ENCODE data around the gene PI4KB. TPM values are rescaled to one million over a fixed set of nuclear protein-coding genes. Genes with fewer than 3 reads are reported as not detected.

PI4KB gene
- total RNA-seq, 1 experiment from 2014 or later, result 52.7 TPM

DNA sequence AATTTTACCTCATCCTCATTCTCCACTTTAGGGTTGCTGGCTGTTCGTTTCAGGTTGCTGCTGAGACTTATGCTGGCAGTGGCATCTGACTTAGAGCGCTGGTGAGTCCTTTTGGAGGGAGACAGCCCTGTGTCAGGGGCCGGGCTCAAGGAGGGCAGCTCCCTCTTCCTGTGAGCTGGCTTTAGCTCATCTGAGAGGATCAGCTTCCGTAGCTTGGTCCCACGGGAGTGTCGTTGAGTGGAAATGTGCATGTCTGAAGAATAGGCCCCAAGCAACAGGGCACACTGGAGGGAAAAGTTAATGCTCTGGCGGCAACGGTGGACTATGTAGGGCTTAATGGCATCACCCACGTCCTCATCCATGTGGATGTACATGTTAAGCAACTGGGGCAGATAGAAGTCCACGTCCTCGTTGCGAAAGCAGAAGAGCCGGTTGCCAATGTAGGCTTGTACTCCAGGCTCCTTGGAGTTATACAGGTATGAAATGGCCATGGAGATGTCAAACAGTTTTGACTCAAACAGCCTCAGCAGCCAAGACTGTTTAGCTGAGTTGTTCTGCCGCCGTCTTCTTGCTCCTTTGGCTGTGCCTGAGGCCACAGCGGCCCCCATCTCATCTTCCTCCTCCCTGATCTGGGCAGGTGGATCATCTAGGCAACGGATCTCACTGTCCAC lies 11.5 kb downstream of the PI4KB start:
- Histone ChIP-seq H3K27me3 (ENCODE audit: control insufficient read depth, insufficient read depth, low read length) (no peaks in the 10 kb centered on the region), H3K36me3 (ENCODE audit: control insufficient read depth, insufficient read depth, low read length) (peaks cover 3% of the 10 kb centered on the region; the same call in 1 of the 2 replicates), H3K9me3 (ENCODE audit: control insufficient read depth, insufficient read depth, low read depth, low read length) (no peaks in the 10 kb centered on the region), H3K4me3 (ENCODE audit: low read depth in 2 of 2, low read length in 2 of 2) (no peak overlapping the region), H3K27ac (ENCODE audit: low read length) (no peak overlapping the region), H3K4me1 (ENCODE audit: control insufficient read depth, insufficient read depth, low read length) (peaks cover 16% of the 10 kb centered on the region)
- BruUV-seq (replicated peaks), result no TSS peak
- TF ChIP-seq POLR2AphosphoS5 (IDR thresholded peaks at IDR 0.05; ENCODE audit: low read depth, low read length), result no peak
- no peak for TF ChIP-seq SIN3A (IDR thresholded peaks at IDR 0.05; ENCODE audit: borderline replicate concordance, insufficient read depth, low read depth, low read length)
- TF ChIP-seq, protein P1, sequence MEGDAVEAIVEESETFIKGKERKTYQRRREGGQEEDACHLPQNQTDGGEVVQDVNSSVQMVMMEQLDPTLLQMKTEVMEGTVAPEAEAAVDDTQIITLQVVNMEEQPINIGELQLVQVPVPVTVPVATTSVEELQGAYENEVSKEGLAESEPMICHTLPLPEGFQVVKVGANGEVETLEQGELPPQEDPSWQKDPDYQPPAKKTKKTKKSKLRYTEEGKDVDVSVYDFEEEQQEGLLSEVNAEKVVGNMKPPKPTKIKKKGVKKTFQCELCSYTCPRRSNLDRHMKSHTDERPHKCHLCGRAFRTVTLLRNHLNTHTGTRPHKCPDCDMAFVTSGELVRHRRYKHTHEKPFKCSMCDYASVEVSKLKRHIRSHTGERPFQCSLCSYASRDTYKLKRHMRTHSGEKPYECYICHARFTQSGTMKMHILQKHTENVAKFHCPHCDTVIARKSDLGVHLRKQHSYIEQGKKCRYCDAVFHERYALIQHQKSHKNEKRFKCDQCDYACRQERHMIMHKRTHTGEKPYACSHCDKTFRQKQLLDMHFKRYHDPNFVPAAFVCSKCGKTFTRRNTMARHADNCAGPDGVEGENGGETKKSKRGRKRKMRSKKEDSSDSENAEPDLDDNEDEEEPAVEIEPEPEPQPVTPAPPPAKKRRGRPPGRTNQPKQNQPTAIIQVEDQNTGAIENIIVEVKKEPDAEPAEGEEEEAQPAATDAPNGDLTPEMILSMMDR (IDR thresholded peaks at IDR 0.05), result no peak
- TF ChIP-seq TCF7L2 (IDR thresholded peaks at IDR 0.05; ENCODE audit: low read depth, low read length), result no peak
- TF ChIP-seq, protein P2, sequence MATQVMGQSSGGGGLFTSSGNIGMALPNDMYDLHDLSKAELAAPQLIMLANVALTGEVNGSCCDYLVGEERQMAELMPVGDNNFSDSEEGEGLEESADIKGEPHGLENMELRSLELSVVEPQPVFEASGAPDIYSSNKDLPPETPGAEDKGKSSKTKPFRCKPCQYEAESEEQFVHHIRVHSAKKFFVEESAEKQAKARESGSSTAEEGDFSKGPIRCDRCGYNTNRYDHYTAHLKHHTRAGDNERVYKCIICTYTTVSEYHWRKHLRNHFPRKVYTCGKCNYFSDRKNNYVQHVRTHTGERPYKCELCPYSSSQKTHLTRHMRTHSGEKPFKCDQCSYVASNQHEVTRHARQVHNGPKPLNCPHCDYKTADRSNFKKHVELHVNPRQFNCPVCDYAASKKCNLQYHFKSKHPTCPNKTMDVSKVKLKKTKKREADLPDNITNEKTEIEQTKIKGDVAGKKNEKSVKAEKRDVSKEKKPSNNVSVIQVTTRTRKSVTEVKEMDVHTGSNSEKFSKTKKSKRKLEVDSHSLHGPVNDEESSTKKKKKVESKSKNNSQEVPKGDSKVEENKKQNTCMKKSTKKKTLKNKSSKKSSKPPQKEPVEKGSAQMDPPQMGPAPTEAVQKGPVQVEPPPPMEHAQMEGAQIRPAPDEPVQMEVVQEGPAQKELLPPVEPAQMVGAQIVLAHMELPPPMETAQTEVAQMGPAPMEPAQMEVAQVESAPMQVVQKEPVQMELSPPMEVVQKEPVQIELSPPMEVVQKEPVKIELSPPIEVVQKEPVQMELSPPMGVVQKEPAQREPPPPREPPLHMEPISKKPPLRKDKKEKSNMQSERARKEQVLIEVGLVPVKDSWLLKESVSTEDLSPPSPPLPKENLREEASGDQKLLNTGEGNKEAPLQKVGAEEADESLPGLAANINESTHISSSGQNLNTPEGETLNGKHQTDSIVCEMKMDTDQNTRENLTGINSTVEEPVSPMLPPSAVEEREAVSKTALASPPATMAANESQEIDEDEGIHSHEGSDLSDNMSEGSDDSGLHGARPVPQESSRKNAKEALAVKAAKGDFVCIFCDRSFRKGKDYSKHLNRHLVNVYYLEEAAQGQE (IDR thresholded peaks at IDR 0.05; ENCODE audit: insufficient read depth in 1 of 2, low read depth in 2 of 2, low read length in 1 of 2), result no peak
- intact Hi-C loops (cut with micrococcal nuclease; ENCODE audit: unreplicated experiment), result no loop called here
- ChIA-PET CTCF (interaction anchor here (1.2 to 1.6 kb wide), 2 partner anchors 15 to 25 kb away, joined by 4 to 6 read pairs; no protein-coding TSS in a partner anchor), POLR2A (no interaction called here)
- no peak for DNase-seq (ENCODE audit: low read depth, low spot score)
- in situ Hi-C loops (cut with HindIII; ENCODE audit: low pct_unique_long_range_greater_than_20kb, low sequenced_read_pairs), result no loop called here
- ATAC-seq, result no peak

DNA sequence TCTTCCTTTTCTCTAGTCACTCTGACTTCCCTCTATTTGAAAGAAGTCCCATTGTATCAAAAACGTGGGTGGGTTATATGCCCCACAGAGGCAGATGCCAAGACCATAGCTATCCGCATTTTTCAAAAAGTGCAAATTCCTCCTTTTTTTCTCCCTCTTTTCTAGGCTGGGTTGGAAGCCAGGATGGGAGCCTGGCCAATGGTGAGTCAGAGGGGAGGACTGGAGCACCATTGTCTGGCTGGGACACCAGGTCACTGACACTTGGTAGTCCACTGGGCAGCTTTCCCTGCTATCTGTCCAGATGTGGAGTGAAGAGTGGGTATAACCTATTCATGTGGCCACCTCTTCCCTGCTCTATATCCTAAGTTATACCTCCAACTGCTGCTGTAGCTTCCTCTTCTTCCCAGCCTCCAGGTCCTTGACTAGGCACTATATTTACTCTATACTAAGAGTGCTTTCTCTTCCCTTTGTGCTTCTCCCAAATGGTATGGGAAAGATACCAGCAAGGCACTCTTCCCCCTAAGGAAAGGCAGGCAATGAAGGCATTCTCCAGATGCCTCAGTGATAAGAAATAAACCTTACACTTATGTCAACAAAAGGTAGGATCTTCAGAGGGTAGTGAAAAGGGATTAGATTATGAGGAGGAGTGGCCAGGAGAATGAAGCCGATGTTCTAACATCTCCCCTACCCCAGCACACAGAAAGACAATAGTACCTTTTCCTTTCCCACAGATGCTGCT lies 12.9 kb downstream of the PI4KB start:
- BruUV-seq (replicated peaks), result no TSS peak
- no peak overlapping the region for H3K27ac ChIP-seq (ENCODE audit: low read length)
- DNase-seq (ENCODE audit: low read depth, low spot score), result no peak
- H3K4me1 ChIP-seq (ENCODE audit: control insufficient read depth, insufficient read depth, low read length), result peaks cover 16% of the 10 kb centered on the region
- H3K36me3 ChIP-seq (ENCODE audit: control insufficient read depth, insufficient read depth, low read length), result peaks cover 3% of the 10 kb centered on the region; the same call in 1 of the 2 replicates
- intact Hi-C loops (cut with micrococcal nuclease; ENCODE audit: unreplicated experiment) (loop anchor here (1.0 kb wide), 1 partner anchor 33 kb away; the partner anchor contains the start of gene RFX5), in situ Hi-C loops (cut with HindIII; ENCODE audit: low pct_unique_long_range_greater_than_20kb, low sequenced_read_pairs) (no loop called here)
- TF ChIP-seq, protein P2 (IDR thresholded peaks at IDR 0.05; ENCODE audit: insufficient read depth in 1 of 2, low read depth in 2 of 2, low read length in 1 of 2), result no peak
- TF ChIP-seq SIN3A (IDR thresholded peaks at IDR 0.05; ENCODE audit: borderline replicate concordance, insufficient read depth, low read depth, low read length) (no peak), TCF7L2 (IDR thresholded peaks at IDR 0.05; ENCODE audit: low read depth, low read length) (no peak), POLR2AphosphoS5 (IDR thresholded peaks at IDR 0.05; ENCODE audit: low read depth, low read length) (no peak)
- TF ChIP-seq, protein P1 (IDR thresholded peaks at IDR 0.05), result no peak
- ChIA-PET POLR2A (no interaction called here), CTCF (no interaction called here)
- H3K27me3 ChIP-seq (ENCODE audit: control insufficient read depth, insufficient read depth, low read length), result no peaks in the 10 kb centered on the region
- no peak overlapping the region for H3K4me3 ChIP-seq (ENCODE audit: low read depth in 2 of 2, low read length in 2 of 2)
- ATAC-seq, result no peak
- H3K9me3 ChIP-seq (ENCODE audit: control insufficient read depth, insufficient read depth, low read depth, low read length), result no peaks in the 10 kb centered on the region
